Neural cell (in vitro differentiated cells): ENCODE measurements around the gene MSANTD3. TPM values are rescaled to one million over a fixed set of nuclear protein-coding genes. Genes with fewer than 3 reads are reported as not detected.

ENCODE experiments used
- H2AFZ ChIP-seq: fragments of 200-600, 300-800 bp; sonication (generic), shearing (Covaris generic); 2 replicates; pipeline ENCODE4 v1.6.0; 2014; ENCODE audit warnings: low read depth, mild to moderate bottlenecking, antibody characterized with exemption, low read length, moderate library complexity
- H3F3A ChIP-seq: fragments of 200-600 bp; shearing (Covaris generic); 2 replicates; pipeline ENCODE4 v1.6.1; 2016; ENCODE audit warnings: mild to moderate bottlenecking, moderate library complexity, mixed read lengths, antibody characterized with exemption, low read length; ENCODE audit not compliant: insufficient read depth, poor library complexity, severe bottlenecking
- H3K27ac ChIP-seq: fragments of 200-600, 300-800 bp; sonication (generic), shearing (Covaris generic); 2 replicates; pipeline ENCODE4 v1.5.1; 2014; ENCODE audit warnings: mild to moderate bottlenecking, low read length, moderate library complexity
- H3K27me3 ChIP-seq: fragments of 300-800, 200-600 bp; sonication (generic), shearing (Covaris generic); 2 replicates; pipeline ENCODE4 v1.6.0; 2014; ENCODE audit warnings: mild to moderate bottlenecking, low read depth, low read length, moderate library complexity; ENCODE audit not compliant: insufficient read depth
- H3K36me3 ChIP-seq: fragments of 300-800, 200-600 bp; sonication (generic), shearing (Covaris generic); 2 replicates; pipeline ENCODE4 v1.5.1; 2014; ENCODE audit warnings: mild to moderate bottlenecking, antibody characterized with exemption, low read length, moderate library complexity; ENCODE audit not compliant: insufficient read depth
- H3K4me2 ChIP-seq: fragments of 300-800, 200-600 bp; sonication (generic), shearing (Covaris generic); 2 replicates; pipeline ENCODE4 v1.6.0; 2014; ENCODE audit warnings: mild to moderate bottlenecking, low read length
- H3K4me3 ChIP-seq: fragments of 300-800, 200-600 bp; sonication (generic), shearing (Covaris generic); 2 replicates; pipeline ENCODE4 v1.5.1; 2014; ENCODE audit warnings: mild to moderate bottlenecking, low read length, moderate library complexity
- H3K79me2 ChIP-seq: fragments of 200-600 bp; shearing (Covaris generic); replicated peaks from 2 replicates; pipeline ENCODE4 v1.6.0; 2014; ENCODE audit warnings: mild to moderate bottlenecking, low read length, moderate library complexity; ENCODE audit not compliant: insufficient read depth
- H3K9ac ChIP-seq: fragments of 300-800, 200-600 bp; sonication (generic), shearing (Covaris generic); 2 replicates; pipeline ENCODE4 v1.6.1; 2016; ENCODE audit warnings: mild to moderate bottlenecking, low read length, mixed read lengths
- H3K9me2 ChIP-seq: fragments of 200-600 bp; shearing (Covaris generic); 2 replicates; pipeline ENCODE4 v1.6.1; 2016; ENCODE audit warnings: mild to moderate bottlenecking, low read length, mixed read lengths; ENCODE audit not compliant: insufficient read depth
- H3K9me3 ChIP-seq: fragments of 200-600, 300-800 bp; sonication (generic), shearing (Covaris generic); 2 replicates; pipeline ENCODE4 v1.6.1; 2016; ENCODE audit warnings: mild to moderate bottlenecking, mixed run types, low read length, moderate library complexity, mixed read lengths
- H4K20me1 ChIP-seq: fragments of 200-600 bp; shearing (Covaris generic); 2 replicates; pipeline ENCODE4 v1.6.1; 2016; ENCODE audit warnings: mild to moderate bottlenecking, mixed run types; ENCODE audit not compliant: insufficient read depth
- EP300 ChIP-seq: fragments of 450-650 bp; conservative IDR thresholded peaks from 2 replicates; pipeline ENCODE4 v1.6.1; 2014; ENCODE audit warnings: antibody characterized with exemption, mild to moderate bottlenecking, moderate library complexity; ENCODE audit not compliant: poor library complexity, severe bottlenecking
- EZH2 ChIP-seq: fragments of 200-600, 300-800 bp; shearing (Covaris generic), sonication (generic); IDR thresholded peaks from 2 replicates; pipeline ENCODE4 v1.6.1; 2014; ENCODE audit warnings: antibody characterized with exemption, low read length, borderline replicate concordance, mild to moderate bottlenecking; ENCODE audit not compliant: insufficient read depth, poor library complexity, severe bottlenecking
- MXI1 ChIP-seq: fragments of 450-650 bp; conservative IDR thresholded peaks from 2 replicates; pipeline ENCODE4 v1.6.1; 2014; ENCODE audit warnings: antibody characterized with exemption, mild to moderate bottlenecking; ENCODE audit not compliant: poor library complexity, severe bottlenecking
- POLR2AphosphoS5 ChIP-seq: IDR thresholded peaks from 2 replicates; pipeline ENCODE4 v1.6.1; 2012
- RAD21 ChIP-seq: fragments of 450-650 bp; conservative IDR thresholded peaks from 2 replicates; pipeline ENCODE4 v1.6.1; 2014; ENCODE audit warnings: antibody characterized with exemption, mild to moderate bottlenecking, moderate library complexity
- SMC3 ChIP-seq: fragments of 450-650 bp; conservative IDR thresholded peaks from 2 replicates; pipeline ENCODE4 v1.6.1; 2014; ENCODE audit warnings: antibody characterized with exemption, mild to moderate bottlenecking, moderate library complexity; ENCODE audit not compliant: poor library complexity
- TAF1 ChIP-seq: IDR thresholded peaks from 2 replicates; pipeline ENCODE4 v1.6.1; 2012; ENCODE audit warnings: low read depth
- polyA plus RNA-seq: library from polyadenylated mRNA; depleted of rRNA; stranded (reverse); fragments of >200 nt; gene quantifications from 2 replicates; pipeline ENCODE4 v1.2.3, GENCODE V29; 2014
- TF ChIP-seq, protein P1 (sequence below): IDR thresholded peaks from 2 replicates; pipeline ENCODE4 v1.6.1; 2012; ENCODE audit warnings: borderline replicate concordance
- TF ChIP-seq, protein P2 (sequence below): fragments of 450-650 bp; IDR thresholded peaks from 2 replicates; pipeline ENCODE4 v1.5.1; 2014; ENCODE audit warnings: antibody characterized with exemption, mild to moderate bottlenecking, moderate library complexity; ENCODE audit not compliant: poor library complexity, severe bottlenecking

Gene MSANTD3
- polyA plus RNA-seq, 1 donor from 2014 or later, result 82.6 TPM

DNA sequence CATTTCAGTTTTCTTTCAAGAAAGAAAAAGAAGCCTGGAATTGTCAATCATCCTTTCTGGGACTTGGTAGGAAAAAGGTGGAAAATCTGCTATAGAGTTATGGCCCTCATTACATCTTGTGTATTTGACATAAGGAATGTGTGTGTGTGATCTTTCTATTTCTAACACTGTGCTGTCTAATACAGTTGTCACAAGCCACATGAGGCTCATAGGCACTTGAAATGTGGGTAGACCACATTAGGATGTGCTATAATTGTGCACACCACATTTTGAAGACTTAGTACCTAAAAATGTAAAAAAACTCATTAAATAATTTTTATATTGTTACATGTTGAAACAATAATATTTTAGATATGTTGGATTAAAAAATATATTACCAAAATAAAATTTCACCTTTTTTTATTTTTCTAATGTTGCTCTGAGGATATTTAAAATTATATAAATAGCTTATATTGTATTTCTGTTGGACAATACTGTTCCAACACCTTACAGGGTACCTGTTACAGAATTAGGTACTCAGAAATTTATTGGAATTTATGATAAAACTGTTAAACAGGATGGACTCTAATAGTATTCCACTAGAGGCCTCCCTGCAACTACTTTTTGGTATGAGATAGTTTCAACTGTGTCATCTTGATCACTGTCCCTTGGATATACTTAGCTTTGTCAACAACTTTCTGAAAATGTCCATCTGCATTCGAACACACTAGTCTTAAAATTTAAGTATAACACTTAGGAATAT is 18.4 kb downstream of the MSANTD3 start:
- no peak for TF ChIP-seq EZH2
- no peak for TF ChIP-seq SMC3
- no peak for TF ChIP-seq RAD21
- TF ChIP-seq EP300, result no peak
- TF ChIP-seq MXI1, result no peak
- TF ChIP-seq, protein P1, sequence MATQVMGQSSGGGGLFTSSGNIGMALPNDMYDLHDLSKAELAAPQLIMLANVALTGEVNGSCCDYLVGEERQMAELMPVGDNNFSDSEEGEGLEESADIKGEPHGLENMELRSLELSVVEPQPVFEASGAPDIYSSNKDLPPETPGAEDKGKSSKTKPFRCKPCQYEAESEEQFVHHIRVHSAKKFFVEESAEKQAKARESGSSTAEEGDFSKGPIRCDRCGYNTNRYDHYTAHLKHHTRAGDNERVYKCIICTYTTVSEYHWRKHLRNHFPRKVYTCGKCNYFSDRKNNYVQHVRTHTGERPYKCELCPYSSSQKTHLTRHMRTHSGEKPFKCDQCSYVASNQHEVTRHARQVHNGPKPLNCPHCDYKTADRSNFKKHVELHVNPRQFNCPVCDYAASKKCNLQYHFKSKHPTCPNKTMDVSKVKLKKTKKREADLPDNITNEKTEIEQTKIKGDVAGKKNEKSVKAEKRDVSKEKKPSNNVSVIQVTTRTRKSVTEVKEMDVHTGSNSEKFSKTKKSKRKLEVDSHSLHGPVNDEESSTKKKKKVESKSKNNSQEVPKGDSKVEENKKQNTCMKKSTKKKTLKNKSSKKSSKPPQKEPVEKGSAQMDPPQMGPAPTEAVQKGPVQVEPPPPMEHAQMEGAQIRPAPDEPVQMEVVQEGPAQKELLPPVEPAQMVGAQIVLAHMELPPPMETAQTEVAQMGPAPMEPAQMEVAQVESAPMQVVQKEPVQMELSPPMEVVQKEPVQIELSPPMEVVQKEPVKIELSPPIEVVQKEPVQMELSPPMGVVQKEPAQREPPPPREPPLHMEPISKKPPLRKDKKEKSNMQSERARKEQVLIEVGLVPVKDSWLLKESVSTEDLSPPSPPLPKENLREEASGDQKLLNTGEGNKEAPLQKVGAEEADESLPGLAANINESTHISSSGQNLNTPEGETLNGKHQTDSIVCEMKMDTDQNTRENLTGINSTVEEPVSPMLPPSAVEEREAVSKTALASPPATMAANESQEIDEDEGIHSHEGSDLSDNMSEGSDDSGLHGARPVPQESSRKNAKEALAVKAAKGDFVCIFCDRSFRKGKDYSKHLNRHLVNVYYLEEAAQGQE, result no peak
- no peak for TF ChIP-seq TAF1
- no peak for TF ChIP-seq POLR2AphosphoS5
- TF ChIP-seq, protein P2, sequence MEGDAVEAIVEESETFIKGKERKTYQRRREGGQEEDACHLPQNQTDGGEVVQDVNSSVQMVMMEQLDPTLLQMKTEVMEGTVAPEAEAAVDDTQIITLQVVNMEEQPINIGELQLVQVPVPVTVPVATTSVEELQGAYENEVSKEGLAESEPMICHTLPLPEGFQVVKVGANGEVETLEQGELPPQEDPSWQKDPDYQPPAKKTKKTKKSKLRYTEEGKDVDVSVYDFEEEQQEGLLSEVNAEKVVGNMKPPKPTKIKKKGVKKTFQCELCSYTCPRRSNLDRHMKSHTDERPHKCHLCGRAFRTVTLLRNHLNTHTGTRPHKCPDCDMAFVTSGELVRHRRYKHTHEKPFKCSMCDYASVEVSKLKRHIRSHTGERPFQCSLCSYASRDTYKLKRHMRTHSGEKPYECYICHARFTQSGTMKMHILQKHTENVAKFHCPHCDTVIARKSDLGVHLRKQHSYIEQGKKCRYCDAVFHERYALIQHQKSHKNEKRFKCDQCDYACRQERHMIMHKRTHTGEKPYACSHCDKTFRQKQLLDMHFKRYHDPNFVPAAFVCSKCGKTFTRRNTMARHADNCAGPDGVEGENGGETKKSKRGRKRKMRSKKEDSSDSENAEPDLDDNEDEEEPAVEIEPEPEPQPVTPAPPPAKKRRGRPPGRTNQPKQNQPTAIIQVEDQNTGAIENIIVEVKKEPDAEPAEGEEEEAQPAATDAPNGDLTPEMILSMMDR, result no peak
- Histone ChIP-seq H3K27me3 (no peaks in the 10 kb centered on the region), H3K27ac (no peak overlapping the region), H3F3A (no peaks in the 10 kb centered on the region), H3K79me2 (peaks cover 16% of the 10 kb centered on the region), H3K9ac (no peak overlapping the region), H3K9me2 (no peaks in the 10 kb centered on the region), H2AFZ (no peak overlapping the region), H3K4me3 (no peak overlapping the region), H3K36me3 (peaks cover 7% of the 10 kb centered on the region), H3K9me3 (no peaks in the 10 kb centered on the region), H4K20me1 (no peaks in the 10 kb centered on the region), H3K4me2 (no peak overlapping the region)

DNA sequence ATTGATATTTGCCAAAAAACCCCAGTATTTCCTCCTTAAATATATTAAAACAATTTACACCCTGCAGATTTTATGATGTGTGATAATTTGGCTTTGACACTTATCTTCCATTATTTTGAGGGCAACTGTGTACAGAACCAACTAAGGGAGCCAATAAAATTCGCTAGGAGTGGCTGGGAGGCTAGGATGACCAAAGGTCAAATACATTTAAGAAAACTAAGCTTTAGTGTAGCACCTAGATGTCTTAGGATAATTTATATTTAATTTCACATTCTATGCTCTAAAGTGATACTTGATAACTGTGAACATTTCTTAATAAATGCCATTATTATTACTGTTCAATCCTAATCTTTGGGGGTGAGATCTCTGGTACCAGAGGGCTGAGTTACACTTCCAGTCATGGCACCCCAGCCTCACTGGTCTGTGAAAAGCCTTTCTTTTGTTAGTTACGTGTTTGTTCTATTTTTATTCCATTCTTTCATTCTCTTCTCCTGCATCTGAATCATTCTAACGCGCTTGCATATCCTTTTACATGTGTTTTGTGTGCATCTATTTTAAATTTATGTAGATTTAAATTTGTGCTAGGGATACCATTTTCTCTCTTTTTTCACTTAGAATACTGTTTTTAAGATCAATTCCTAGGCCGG is 19.1 kb downstream of the MSANTD3 start:
- Histone ChIP-seq H4K20me1 (no peaks in the 10 kb centered on the region), H3K4me2 (no peak overlapping the region)

More for the DNA sequence above, 19.1 kb downstream of the MSANTD3 start:
- Histone ChIP-seq H3K27me3 (no peaks in the 10 kb centered on the region), H3K9me3 (no peaks in the 10 kb centered on the region), H3K79me2 (peaks cover 16% of the 10 kb centered on the region), H2AFZ (no peak overlapping the region), H3K27ac (no peak overlapping the region), H3K4me3 (no peak overlapping the region), H3K9ac (no peak overlapping the region), H3K36me3 (peaks cover 7% of the 10 kb centered on the region), H3K9me2 (no peaks in the 10 kb centered on the region), H3F3A (no peaks in the 10 kb centered on the region)
- TF ChIP-seq TAF1, result no peak
- no peak for TF ChIP-seq EZH2
